GM12878 (cell line): ENCODE data around the gene ZSCAN32. TPM values are rescaled to one million over a fixed set of nuclear protein-coding genes. Genes with fewer than 3 reads are reported as not detected.
A peak's percentile ranks its signal among the peaks of the same experiment; 100 is the strongest.

Experiments used
- ATAC-seq: fragments of 200-7000 bp; cut with Tn5 transposase; 3 replicates; pipeline ENCODE4 v1.9.1; 2020; ENCODE audit warnings: mild to moderate bottlenecking, moderate library complexity
- BruUV-seq: library from RNA; stranded (reverse); fragments of 400-500 nt; replicated peaks from 2 replicates; lab custom pipeline; 2021; lab: Mats Ljungman, UMichigan
- CTCF ChIA-PET: fragments of 300-600 bp; sonication (Branson Sonifier 250); formaldehyde crosslinking; extraction: SDS; loops from one replicate; lab custom pipeline; 2021; ENCODE audit warnings: inconsistent platforms; lab: Yijun Ruan, JAX
- POLR2A ChIA-PET: fragments of 350-600 bp; formaldehyde crosslinking; extraction: SDS; loops from one replicate; lab custom pipeline; 2021; ENCODE audit warnings: inconsistent platforms; lab: Charles Lee
- RAD21 ChIA-PET: fragments of 300-600 bp; sonication (Branson Sonifier 250); formaldehyde crosslinking; loops from one replicate; lab custom pipeline; 2023; ENCODE audit warnings: antibody characterized with exemption; ENCODE audit not compliant: unreplicated experiment; lab: Charles Lee
- SMC1A ChIA-PET: fragments of 300-600 bp; sonication (Branson Sonifier 250); formaldehyde crosslinking; loops from one replicate; lab custom pipeline; 2023; ENCODE audit not compliant: unreplicated experiment, uncharacterized antibody; lab: Charles Lee
- DNase-seq: peaks from one replicate; pipeline ENCODE4 v3.0.0-alpha.2; 2011; ENCODE audit warnings: low read depth, low spot score
- FAIRE-seq: peaks from 3 replicates; lab custom pipeline; 2011; peaks lifted over from hg19 to GRCh38; lab: Jason Lieb, UNC
- H2AFZ ChIP-seq: 2 replicates; pipeline ENCODE4 v1.6.0; 2011; ENCODE audit warnings: low read depth, low read length, control low read depth; ENCODE audit not compliant: control insufficient read depth
- H3K27ac ChIP-seq: 2 replicates; pipeline ENCODE4 v1.5.1; 2011; ENCODE audit warnings: control low read depth; ENCODE audit not compliant: control insufficient read depth, insufficient read depth
- H3K27me3 ChIP-seq, 2 experiments: replicated peaks in 1 of 2; 2 replicates each; pipeline versions ENCODE4 v1.6.0 to v1.6.1; 2011; ENCODE audit warnings: low read length in 1 of 2; ENCODE audit not compliant: control insufficient read depth in 2 of 2, insufficient read depth in 2 of 2
- H3K36me3 ChIP-seq, 2 experiments: 2 replicates each; pipeline ENCODE4 v1.5.1; 2011; ENCODE audit warnings: low read length in 1 of 2; ENCODE audit not compliant: control insufficient read depth in 2 of 2, insufficient read depth in 2 of 2
- H3K4me1 ChIP-seq: 2 replicates; pipeline ENCODE4 v1.6.1; 2011; ENCODE audit warnings: mild to moderate bottlenecking, low read length, moderate library complexity, mixed read lengths; ENCODE audit not compliant: control insufficient read depth, insufficient read depth
- H3K4me2 ChIP-seq: 2 replicates; pipeline ENCODE4 v1.6.0; 2011; ENCODE audit warnings: control low read depth; ENCODE audit not compliant: control insufficient read depth, insufficient read depth
- H3K4me3 ChIP-seq: fragments of 200-600 bp; sonication (generic); 2 replicates; pipeline ENCODE4 v1.5.1; 2016
- H3K79me2 ChIP-seq: 2 replicates; pipeline ENCODE4 v1.6.0; 2011; ENCODE audit warnings: low read length; ENCODE audit not compliant: control insufficient read depth, insufficient read depth
- H3K9ac ChIP-seq: 2 replicates; pipeline ENCODE4 v1.8.0; 2011; ENCODE audit warnings: low read length, control low read depth, mixed read lengths; ENCODE audit not compliant: control insufficient read depth, insufficient read depth
- H3K9me3 ChIP-seq: replicated peaks from 3 replicates; pipeline ENCODE4 v1.5.1; 2011; ENCODE audit warnings: mild to moderate bottlenecking, low read length; ENCODE audit not compliant: control insufficient read depth, insufficient read depth
- H4K20me1 ChIP-seq: 2 replicates; pipeline ENCODE4 v1.6.0; 2011; ENCODE audit not compliant: control insufficient read depth, insufficient read depth
- BACH1 ChIP-seq: fragments of 450-650 bp; IDR thresholded peaks from 2 replicates; pipeline ENCODE4 v1.6.1; 2017; ENCODE audit warnings: mild to moderate bottlenecking, borderline replicate concordance
- BMI1 ChIP-seq: fragments of 450-650 bp; IDR thresholded peaks from 2 replicates; pipeline ENCODE4 v1.6.1; 2016; ENCODE audit warnings: mild to moderate bottlenecking, moderate library complexity, borderline replicate concordance
- HDAC2 ChIP-seq: fragments of 200-600 bp; sonication (generic); IDR thresholded peaks from 2 replicates; pipeline ENCODE4 v1.6.1; 2017
- NFYB ChIP-seq: IDR thresholded peaks from 2 replicates; pipeline ENCODE4 v1.6.1; 2011; ENCODE audit warnings: low read depth, mild to moderate bottlenecking, low read length, improper control_type of control experiment, moderate library complexity; ENCODE audit not compliant: insufficient read depth
- NR2F1 ChIP-seq: fragments of 450-650 bp; conservative IDR thresholded peaks from 2 replicates; pipeline ENCODE4 v1.6.1; 2017; ENCODE audit warnings: mild to moderate bottlenecking
- RUNX3 ChIP-seq: IDR thresholded peaks from 2 replicates; pipeline ENCODE4 v1.6.1; 2012; ENCODE audit warnings: low read length, inconsistent platforms
- SMARCA5 ChIP-seq: fragments of 450-650 bp; IDR thresholded peaks from 2 replicates; pipeline ENCODE4 v1.6.1; 2017; ENCODE audit warnings: mild to moderate bottlenecking
- STAT3 ChIP-seq: IDR thresholded peaks from 2 replicates; pipeline ENCODE4 v1.6.1; 2011; ENCODE audit warnings: low read depth, low read length, improper control_type of control experiment
- YY1 ChIP-seq: IDR thresholded peaks from 2 replicates; pipeline ENCODE4 v1.6.1; 2011; ENCODE audit warnings: low read depth, mild to moderate bottlenecking, low read length
- ZBTB40 ChIP-seq: fragments of 450-650 bp; IDR thresholded peaks from 2 replicates; pipeline ENCODE4 v1.6.1; 2016; ENCODE audit warnings: mild to moderate bottlenecking, moderate library complexity, borderline replicate concordance
- WGBS: methylation state at CpG from one replicate; pipeline ENCODE4 v1.1.6; 2016; ENCODE audit warnings: low lambda C conversion rate; ENCODE audit not compliant: insufficient replicate concordance, insufficient coverage; ENCODE audit errors: missing lambda C conversion rate; 5-methylcytosine and 5-hydroxymethylcytosine counted together
- in situ Hi-C: fragments of 300-500 bp; cut with MboI; formaldehyde crosslinking; loops from 9 replicates; pipeline ENCODE4 v1.14.3; 2018; ENCODE audit warnings: mixed read lengths
- intact Hi-C: fragments of 100-400 bp; cut with micrococcal nuclease; formaldehyde crosslinking; loops from one replicate; pipeline ENCODE4 v1.14.2; 2022; ENCODE audit not compliant: unreplicated experiment
- polyA plus RNA-seq, 11 experiments: library from polyadenylated mRNA; depleted of rRNA in 4 of 11; unstranded in 6 of 11; stranded (reverse) in 5 of 11; fragments of >200 nt; fragmentation: Nextera tagmentation in 4 of 11; fragmentation: Illumina TruSeq in 1 of 11; extraction: Ambion mirVana in 4 of 11; extraction: Trizol in 1 of 11; gene quantifications; 1 replicate in 1 of 11; 2 replicates in 10 of 11; pipeline versions ENCODE4 v1.2.1 to v1.2.3, GENCODE V29; 2011 to 2016; ENCODE audit warnings: inconsistent platforms in 2 of 11, missing spikeins in 2 of 11, low read depth in 1 of 11
- total RNA-seq, 4 experiments: library from RNA; depleted of rRNA in 3 of 4; stranded (reverse); fragments of >200 nt in 3 of 4; fragmentation: Illumina TruSeq in 1 of 4; extraction: Trizol in 1 of 4; gene quantifications; 2 replicates each; pipeline versions ENCODE4 v1.2.1 to v1.2.3, GENCODE V29; 2013 to 2021
- TF ChIP-seq, protein P1 (sequence below): fragments of 150-350 bp; IDR thresholded peaks from 2 replicates; pipeline ENCODE4 v1.6.1; 2014; ENCODE audit warnings: mild to moderate bottlenecking, low read depth, low read length

Gene ZSCAN32
- total and polyA plus RNA-seq, 10 of the 15 experiments (the other 5 are each of a cell fraction or from before 2014, with no cell fraction given), result 9.6 to 23.8 (median 15.5) TPM

DNA sequence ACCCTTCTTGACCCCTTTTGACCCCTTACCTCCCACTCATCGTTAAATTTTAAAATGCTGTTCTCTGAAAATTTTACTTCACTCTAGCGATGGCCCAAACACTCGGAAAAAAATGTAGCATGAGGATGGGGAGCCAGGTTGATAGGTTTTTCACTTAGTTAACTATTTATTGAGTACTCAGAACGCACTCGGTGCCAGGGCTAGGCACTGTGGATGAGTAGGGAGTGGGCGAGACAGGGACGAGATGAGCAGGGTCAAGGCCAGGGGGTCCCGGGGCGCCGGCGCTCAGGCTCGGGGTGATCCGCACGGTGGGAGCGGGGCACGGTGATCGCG is 392 bp downstream of the ZSCAN32 start:
- no peak for DNase-seq
- peak overlapping the region; percentile 67 for H2AFZ ChIP-seq
- WGBS, result 1% methylated on average over 18 of the region's 18 CpGs
- ChIA-PET SMC1A (interaction anchor here (0.8 to 2.6 kb wide), 7 partner anchors 9 to 136 kb away, joined by 3 to 11 read pairs (median 3); partner anchors contain the start of genes NAA60 and ZNF597), RAD21 (interaction anchor here (0.7 to 1.9 kb wide), 4 partner anchors 43 to 118 kb away, joined by 4 to 6 read pairs (median 4); partner anchors contain the start of genes NAA60, ZNF263 and ZNF597), POLR2A (interaction anchor here (0.6 to 2.0 kb wide), 8 partner anchors 8 to 136 kb away, joined by 3 to 9 read pairs (median 3); partner anchors contain the start of genes NAA60 and ZNF597), CTCF (interaction anchor here (0.5 to 2.0 kb wide), 6 partner anchors 17 to 249 kb away, joined by 3 to 4 read pairs (median 4); partner anchors contain the start of genes NAA60 and ZNF263)
- no peaks in the 10 kb centered on the region for H4K20me1 ChIP-seq
- no peak for FAIRE-seq
- H3K4me1 ChIP-seq, result peaks cover 4% of the 10 kb centered on the region; the same call in 1 of the 2 replicates
- in situ Hi-C loops, result no loop called here
- no peak for ATAC-seq
- intact Hi-C loops, result loop anchor here (10.0 kb wide), 2 partner anchors 104 to 116 kb away; partner anchors contain the start of genes CLUAP1 and ZNF263
- H3K36me3 ChIP-seq, result peaks cover 0 to 18% of the 10 kb centered on the region in 2 experiments; a peak in 2 of 4 replicates
- TSS peak; percentile 77 for BruUV-seq
- peaks cover 13% of the 10 kb centered on the region for H3K79me2 ChIP-seq
- H3K27ac ChIP-seq, result peak overlapping the region; percentile 71
- H3K9ac ChIP-seq, result peak overlapping the region; percentile 77
- TF ChIP-seq BMI1 (no peak), NFYB (no peak), SMARCA5 (0 out of 2 replicates have a peak, but pooled peaks have one; percentile 3), RUNX3 (0 out of 2 replicates have a peak, but pooled peaks have one; percentile 2), BACH1 (no peak), ZBTB40 (no peak), STAT3 (no peak), HDAC2 (no peak), YY1 (no peak), NR2F1 (peak; percentile 66)
- TF ChIP-seq, protein P1, sequence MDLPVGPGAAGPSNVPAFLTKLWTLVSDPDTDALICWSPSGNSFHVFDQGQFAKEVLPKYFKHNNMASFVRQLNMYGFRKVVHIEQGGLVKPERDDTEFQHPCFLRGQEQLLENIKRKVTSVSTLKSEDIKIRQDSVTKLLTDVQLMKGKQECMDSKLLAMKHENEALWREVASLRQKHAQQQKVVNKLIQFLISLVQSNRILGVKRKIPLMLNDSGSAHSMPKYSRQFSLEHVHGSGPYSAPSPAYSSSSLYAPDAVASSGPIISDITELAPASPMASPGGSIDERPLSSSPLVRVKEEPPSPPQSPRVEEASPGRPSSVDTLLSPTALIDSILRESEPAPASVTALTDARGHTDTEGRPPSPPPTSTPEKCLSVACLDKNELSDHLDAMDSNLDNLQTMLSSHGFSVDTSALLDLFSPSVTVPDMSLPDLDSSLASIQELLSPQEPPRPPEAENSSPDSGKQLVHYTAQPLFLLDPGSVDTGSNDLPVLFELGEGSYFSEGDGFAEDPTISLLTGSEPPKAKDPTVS, result no peak
- H3K27me3 ChIP-seq, result no peaks in the 10 kb centered on the region
- H3K4me2 ChIP-seq, result peak overlapping the region; percentile 80
- peak overlapping the region; percentile 93 for H3K4me3 ChIP-seq
- peaks cover 23% of the 10 kb centered on the region for H3K9me3 ChIP-seq
